Activated CD4-positive, alpha-beta T cell treated with anti-CD3 and anti-CD28 coated beads, Interleukin-2, amount 10 ng/mL, durations not matched to agents 24 days and 14 days (primary cell): Measurements from ENCODE around the gene HSF2BP. TPM values are rescaled to one million over a fixed set of nuclear protein-coding genes. Genes with fewer than 3 reads are reported as not detected.
"Not testable (repeated sequence)": the region's sequence is repeated elsewhere in the genome, so short reads cannot be mapped to it uniquely, and the experiment has no call there.

ENCODE experiments used
- DNase-seq: peaks from one replicate; pipeline ENCODE4 v3.0.0; 2022
- H3K27ac Mint-ChIP-seq: one replicate; pipeline ENCODE4 v1.8.0; 2022; ENCODE audit warnings: mild to moderate bottlenecking, mixed read lengths
- H3K27me3 Mint-ChIP-seq: one replicate; pipeline ENCODE4 v1.8.0; 2022; ENCODE audit warnings: mixed read lengths
- H3K36me3 Mint-ChIP-seq: one replicate; pipeline ENCODE4 v1.8.0; 2022; ENCODE audit warnings: low read depth, mild to moderate bottlenecking, mixed read lengths
- H3K4me1 Mint-ChIP-seq: one replicate; pipeline ENCODE4 v1.8.0; 2021; ENCODE audit warnings: mixed read lengths
- H3K4me3 Mint-ChIP-seq: one replicate; pipeline ENCODE4 v1.8.0; 2022; ENCODE audit warnings: mild to moderate bottlenecking, moderate library complexity, mixed read lengths
- H3K9me3 Mint-ChIP-seq: one replicate; pipeline ENCODE4 v1.8.0; 2021; ENCODE audit warnings: mixed read lengths
- intact Hi-C: fragments of 100-400 bp; cut with micrococcal nuclease; formaldehyde crosslinking; loops from one replicate; pipeline ENCODE4 v1.15.1; 2023
- total RNA-seq: library from RNA; stranded (reverse); gene quantifications from 2 replicates; pipeline ENCODE4 v1.2.3, GENCODE V29; 2022

HSF2BP gene
- total RNA-seq, 1 donor from 2014 or later: 1.3 TPM

GRCh38 chr21:43597540-43598250, 61.6 kb downstream of the HSF2BP start:
- no peak for DNase-seq
- peaks cover 25% of the 10 kb centered on the region for H3K27me3 Mint-ChIP-seq
- H3K4me1 Mint-ChIP-seq: peaks cover 9% of the 10 kb centered on the region
- no peaks in the 10 kb centered on the region for H3K36me3 Mint-ChIP-seq
- no peak overlapping the region for H3K4me3 Mint-ChIP-seq
- intact Hi-C loops: no loop called here
- H3K27ac Mint-ChIP-seq: no peak overlapping the region
- H3K9me3 Mint-ChIP-seq: no peaks in the 10 kb centered on the region

- Mint-ChIP-seq H3K27ac (no peak overlapping the region), H3K4me3 (no peak overlapping the region), H3K36me3 (no peaks in the 10 kb centered on the region), H3K4me1 (peaks cover 6% of the 10 kb centered on the region), H3K9me3 (no peaks in the 10 kb centered on the region), H3K27me3 (peaks cover 28% of the 10 kb centered on the region)
- intact Hi-C loops: no loop called here
- no peak for DNase-seq
Measured at GRCh38 chr21:43597052-43597451, 62.2 kb downstream of the HSF2BP start.

GRCh38 chr21:43596616-43597015, 62.7 kb downstream of the HSF2BP start:
- no peaks in the 10 kb centered on the region for H3K9me3 Mint-ChIP-seq
- H3K4me3 Mint-ChIP-seq: no peak overlapping the region
- no peak overlapping the region for H3K27ac Mint-ChIP-seq
- H3K36me3 Mint-ChIP-seq: no peaks in the 10 kb centered on the region
- H3K4me1 Mint-ChIP-seq: peaks cover 2% of the 10 kb centered on the region
- no peak for DNase-seq
- peaks cover 29% of the 10 kb centered on the region for H3K27me3 Mint-ChIP-seq
- intact Hi-C loops: no loop called here

- not testable (repeated sequence) for H3K27ac Mint-ChIP-seq, H3K9me3 Mint-ChIP-seq
- peaks cover 30% of the 10 kb centered on the region for H3K27me3 Mint-ChIP-seq
Measured at GRCh38 chr21:43595769-43596168, 63.5 kb downstream of the HSF2BP start.

GRCh38 chr21:43593078-43593477, 66.2 kb downstream of the HSF2BP start:
- no peak for DNase-seq
- no peaks in the 10 kb centered on the region for H3K36me3 Mint-ChIP-seq
- no peaks in the 10 kb centered on the region for H3K4me1 Mint-ChIP-seq
- H3K27ac Mint-ChIP-seq: no peak overlapping the region
- no peaks in the 10 kb centered on the region for H3K9me3 Mint-ChIP-seq
- intact Hi-C loops: no loop called here
- no peak overlapping the region for H3K4me3 Mint-ChIP-seq
- peaks cover 34% of the 10 kb centered on the region for H3K27me3 Mint-ChIP-seq

More at GRCh38 chr21:43595769-43596168, 63.5 kb downstream of the HSF2BP start:
- DNase-seq, H3K4me1 Mint-ChIP-seq, H3K36me3 Mint-ChIP-seq, H3K4me3 Mint-ChIP-seq, intact Hi-C loops: not testable (repeated sequence)

GRCh38 chr21:43591571-43591970, 67.7 kb downstream of the HSF2BP start:
- Mint-ChIP-seq H3K27ac (no peak overlapping the region), H3K27me3 (peaks cover 32% of the 10 kb centered on the region), H3K9me3 (no peaks in the 10 kb centered on the region), H3K4me3 (no peak overlapping the region), H3K4me1 (no peaks in the 10 kb centered on the region), H3K36me3 (no peaks in the 10 kb centered on the region)
- no peak for DNase-seq
- intact Hi-C loops: no loop called here

GRCh38 chr21:43590194-43590593, 69.1 kb downstream of the HSF2BP start:
- Mint-ChIP-seq H3K27ac (no peak overlapping the region), H3K4me3 (no peak overlapping the region), H3K9me3 (no peaks in the 10 kb centered on the region), H3K36me3 (no peaks in the 10 kb centered on the region), H3K27me3 (peaks cover 31% of the 10 kb centered on the region), H3K4me1 (peaks cover 2% of the 10 kb centered on the region)
- intact Hi-C loops: no loop called here
- DNase-seq: no peak

- Mint-ChIP-seq H3K27ac (no peak overlapping the region), H3K4me3 (no peak overlapping the region), H3K27me3 (peaks cover 23% of the 10 kb centered on the region), H3K4me1 (peaks cover 2% of the 10 kb centered on the region), H3K9me3 (no peaks in the 10 kb centered on the region), H3K36me3 (no peaks in the 10 kb centered on the region)
- intact Hi-C loops: no loop called here
- DNase-seq: no peak
Measured at GRCh38 chr21:43588957-43589356, 70.3 kb downstream of the HSF2BP start.

GRCh38 chr21:43585924-43586413, 73.3 kb downstream of the HSF2BP start:
- no peaks in the 10 kb centered on the region for H3K9me3 Mint-ChIP-seq
- no peak overlapping the region for H3K27ac Mint-ChIP-seq
- no peak overlapping the region for H3K4me3 Mint-ChIP-seq
- H3K4me1 Mint-ChIP-seq: peaks cover 2% of the 10 kb centered on the region
- peaks cover 6% of the 10 kb centered on the region for H3K27me3 Mint-ChIP-seq
- DNase-seq: no peak
- intact Hi-C loops: no loop called here
- H3K36me3 Mint-ChIP-seq: no peaks in the 10 kb centered on the region

GRCh38 chr21:43585514-43585913, 73.8 kb downstream of the HSF2BP start:
- no peak overlapping the region for H3K4me3 Mint-ChIP-seq
- H3K9me3 Mint-ChIP-seq: no peaks in the 10 kb centered on the region
- no peak overlapping the region for H3K27ac Mint-ChIP-seq
- DNase-seq: no peak
- H3K27me3 Mint-ChIP-seq: peaks cover 8% of the 10 kb centered on the region
- intact Hi-C loops: no loop called here
- peaks cover 2% of the 10 kb centered on the region for H3K4me1 Mint-ChIP-seq
- no peaks in the 10 kb centered on the region for H3K36me3 Mint-ChIP-seq

- Mint-ChIP-seq H3K9me3 (no peaks in the 10 kb centered on the region), H3K27ac (no peak overlapping the region), H3K27me3 (peaks cover 11% of the 10 kb centered on the region), H3K4me3 (no peak overlapping the region), H3K4me1 (peaks cover 2% of the 10 kb centered on the region), H3K36me3 (no peaks in the 10 kb centered on the region)
- DNase-seq: no peak
- intact Hi-C loops: no loop called here
Measured at GRCh38 chr21:43581453-43581852, 77.8 kb downstream of the HSF2BP start.

- H3K27ac Mint-ChIP-seq: no peak overlapping the region
- H3K36me3 Mint-ChIP-seq: no peaks in the 10 kb centered on the region
- no peak for DNase-seq
- H3K27me3 Mint-ChIP-seq: peaks cover 8% of the 10 kb centered on the region
- no peaks in the 10 kb centered on the region for H3K9me3 Mint-ChIP-seq
- no peaks in the 10 kb centered on the region for H3K4me1 Mint-ChIP-seq
- no peak overlapping the region for H3K4me3 Mint-ChIP-seq
- intact Hi-C loops: no loop called here
Measured at GRCh38 chr21:43578677-43579303, 80.5 kb downstream of the HSF2BP start.

GRCh38 chr21:43575473-43575844, 83.8 kb downstream of the HSF2BP start:
- no peak overlapping the region for H3K4me3 Mint-ChIP-seq
- H3K4me1 Mint-ChIP-seq: no peaks in the 10 kb centered on the region
- no peak overlapping the region for H3K27ac Mint-ChIP-seq
- peaks cover 6% of the 10 kb centered on the region for H3K27me3 Mint-ChIP-seq
- no peaks in the 10 kb centered on the region for H3K9me3 Mint-ChIP-seq
- intact Hi-C loops: no loop called here
- no peaks in the 10 kb centered on the region for H3K36me3 Mint-ChIP-seq
- no peak for DNase-seq

- no peak overlapping the region for H3K27ac Mint-ChIP-seq
- H3K9me3 Mint-ChIP-seq: no peaks in the 10 kb centered on the region
- no peaks in the 10 kb centered on the region for H3K4me1 Mint-ChIP-seq
Measured at GRCh38 chr21:43574741-43575472, 84.4 kb downstream of the HSF2BP start.

More at GRCh38 chr21:43574741-43575472, 84.4 kb downstream of the HSF2BP start:
- intact Hi-C loops: no loop called here
- Mint-ChIP-seq H3K4me3 (no peak overlapping the region), H3K36me3 (no peaks in the 10 kb centered on the region), H3K27me3 (peaks cover 6% of the 10 kb centered on the region)
- no peak for DNase-seq
